ENCODE measurements around the gene ADGRD1.

Gene ADGRD1

DNA sequence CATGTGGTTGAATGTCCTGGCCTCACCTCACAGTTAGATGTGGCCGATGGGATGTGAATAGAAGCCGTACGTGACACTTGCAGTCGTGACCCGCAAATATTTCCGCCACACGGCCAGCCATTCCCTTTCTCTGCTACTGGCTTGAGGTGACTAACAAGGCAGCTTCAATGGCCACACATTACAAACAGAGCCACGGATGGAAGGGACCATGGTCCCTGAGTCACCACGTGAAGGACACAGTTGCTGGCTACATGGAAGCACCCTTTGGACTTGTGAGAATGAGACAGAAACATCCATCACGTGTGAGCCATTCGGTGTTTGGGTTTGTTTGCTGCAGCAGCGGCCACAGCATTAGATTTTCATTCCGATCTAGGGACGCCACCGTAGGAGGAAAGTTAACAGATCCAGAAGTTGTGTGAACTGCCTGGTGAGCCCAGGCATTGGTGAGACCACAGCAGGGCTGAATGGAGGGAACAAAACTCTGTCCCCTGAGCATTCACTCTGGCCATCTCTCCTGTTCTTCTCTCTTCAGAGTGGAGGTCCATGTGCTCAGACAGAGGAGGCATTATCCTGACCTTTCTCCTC, 33.5 kb upstream of the ADGRD1 start:
- TF ChIP-seq POLR2AphosphoS5 (IDR thresholded peaks at IDR 0.05; ENCODE audit: low read depth, low read length) (no peak), PAX5 (IDR thresholded peaks at IDR 0.05; ENCODE audit: insufficient read depth, low read length, severe bottlenecking) (no peak), POU2F2 (IDR thresholded peaks at IDR 0.05; ENCODE audit: low read depth, low read length) (no peak), SPI1 (IDR thresholded peaks at IDR 0.05; ENCODE audit: low read depth, low read length) (no peak), TAF1 (IDR thresholded peaks at IDR 0.05; ENCODE audit: low read depth, low read length) (no peak), POLR2A (IDR thresholded peaks at IDR 0.05; ENCODE audit: low read depth, low read length) (no peak)
- DNase-seq (ENCODE audit: insufficient read length, low spot score) (no peak), FAIRE-seq (no peak)

- no peak for TF ChIP-seq SPI1 (IDR thresholded peaks at IDR 0.05; ENCODE audit: low read depth, low read length)
- no peak for TF ChIP-seq POU2F2 (IDR thresholded peaks at IDR 0.05; ENCODE audit: low read depth, low read length)
- TF ChIP-seq TAF1 (IDR thresholded peaks at IDR 0.05; ENCODE audit: low read depth, low read length) = no peak
- DNase-seq (ENCODE audit: insufficient read length, low spot score) (no peak), FAIRE-seq (no peak)
Observed at GRCh38 chr12:130920723-130921381, 32.9 kb upstream of the ADGRD1 start.

DNA sequence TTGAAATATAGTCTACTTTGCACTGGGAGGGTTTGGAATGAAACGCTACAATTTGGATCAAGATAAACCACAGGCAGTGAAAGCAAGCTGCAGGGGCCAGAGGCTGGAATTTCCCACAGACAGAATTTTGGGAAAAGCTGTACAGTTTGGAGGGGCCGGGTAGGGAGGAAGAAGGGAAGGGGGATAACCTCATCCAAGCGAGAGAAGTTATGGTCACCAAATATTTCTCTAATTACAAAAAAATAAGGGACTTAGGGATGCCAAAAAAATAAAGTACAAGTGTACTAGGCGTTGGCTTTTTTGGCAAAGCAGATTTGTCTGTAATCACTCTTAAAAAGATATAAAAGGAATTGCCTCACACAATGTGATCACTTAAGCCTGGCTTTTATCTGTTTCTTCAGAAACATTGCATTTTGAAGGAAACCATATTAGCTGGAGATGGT, 31.2 kb upstream of the ADGRD1 start:
- FAIRE-seq (no peak), DNase-seq (ENCODE audit: insufficient read length, low spot score) (no peak)
- no peak for TF ChIP-seq PAX5 (IDR thresholded peaks at IDR 0.05; ENCODE audit: insufficient read depth, low read length, severe bottlenecking)

DNA sequence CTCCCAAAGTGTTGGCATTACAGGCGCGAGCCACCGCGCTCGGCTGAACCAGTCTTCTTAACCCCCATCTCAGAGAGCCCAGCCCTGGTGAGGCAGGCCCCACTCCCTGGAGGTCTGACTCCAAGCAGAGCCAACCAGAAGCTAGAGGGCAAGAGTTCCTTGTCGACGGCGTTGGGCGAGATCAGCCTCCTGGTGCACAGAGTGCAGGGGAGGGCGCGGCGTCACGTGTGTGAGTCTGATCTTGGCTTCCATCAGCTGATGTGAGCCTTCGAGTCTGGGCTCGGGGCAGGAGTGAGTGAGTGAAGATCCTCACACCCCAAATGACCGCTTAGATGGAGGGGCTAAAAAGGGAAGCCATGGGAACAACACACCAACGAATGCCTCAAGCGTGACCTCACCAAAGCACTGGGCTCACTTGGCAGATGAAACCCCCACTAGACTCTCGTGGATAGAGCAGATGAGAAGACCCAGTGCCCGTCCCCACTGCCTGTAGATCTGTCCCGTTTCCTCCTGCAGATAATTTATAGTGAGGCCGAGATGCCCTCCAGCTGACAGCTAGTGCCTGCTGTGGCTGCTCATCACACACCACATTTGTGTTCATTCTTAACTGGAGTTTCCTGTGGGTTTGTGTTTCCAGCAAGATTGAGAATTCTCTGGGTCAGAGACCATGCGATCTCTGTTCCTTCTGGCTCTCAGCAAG, 28.6 kb upstream of the ADGRD1 start:
- DNase-seq (ENCODE audit: insufficient read length, low spot score) (no peak), FAIRE-seq (no peak)
- TF ChIP-seq POLR2A (IDR thresholded peaks at IDR 0.05; ENCODE audit: low read depth, low read length) (no peak), TAF1 (IDR thresholded peaks at IDR 0.05; ENCODE audit: low read depth, low read length) (no peak), SPI1 (IDR thresholded peaks at IDR 0.05; ENCODE audit: low read depth, low read length) (no peak), PAX5 (IDR thresholded peaks at IDR 0.05; ENCODE audit: insufficient read depth, low read length, severe bottlenecking) (no peak), POLR2AphosphoS5 (IDR thresholded peaks at IDR 0.05; ENCODE audit: low read depth, low read length) (no peak), POU2F2 (IDR thresholded peaks at IDR 0.05; ENCODE audit: low read depth, low read length) (no peak)

- DNase-seq (ENCODE audit: insufficient read length, low spot score) (no peak), FAIRE-seq (no peak)
- TF ChIP-seq POLR2A (IDR thresholded peaks at IDR 0.05; ENCODE audit: low read depth, low read length) (no peak), SPI1 (IDR thresholded peaks at IDR 0.05; ENCODE audit: low read depth, low read length) (no peak), PAX5 (IDR thresholded peaks at IDR 0.05; ENCODE audit: insufficient read depth, low read length, severe bottlenecking) (no peak), TAF1 (IDR thresholded peaks at IDR 0.05; ENCODE audit: low read depth, low read length) (no peak), POLR2AphosphoS5 (IDR thresholded peaks at IDR 0.05; ENCODE audit: low read depth, low read length) (no peak), POU2F2 (IDR thresholded peaks at IDR 0.05; ENCODE audit: low read depth, low read length) (no peak)
Observed at GRCh38 chr12:130925666-130926015, 28.1 kb upstream of the ADGRD1 start.

GRCh38 chr12:130929363-130929762, 24.3 kb upstream of the ADGRD1 start:
- DNase-seq (ENCODE audit: insufficient read length, low spot score) = no peak
- TF ChIP-seq POU2F2 (IDR thresholded peaks at IDR 0.05; ENCODE audit: low read depth, low read length) (no peak), POLR2A (IDR thresholded peaks at IDR 0.05; ENCODE audit: low read depth, low read length) (no peak), PAX5 (IDR thresholded peaks at IDR 0.05; ENCODE audit: insufficient read depth, low read length, severe bottlenecking) (no peak), SPI1 (IDR thresholded peaks at IDR 0.05; ENCODE audit: low read depth, low read length) (no peak), POLR2AphosphoS5 (IDR thresholded peaks at IDR 0.05; ENCODE audit: low read depth, low read length) (no peak), TAF1 (IDR thresholded peaks at IDR 0.05; ENCODE audit: low read depth, low read length) (no peak)
- no peak for FAIRE-seq

DNA sequence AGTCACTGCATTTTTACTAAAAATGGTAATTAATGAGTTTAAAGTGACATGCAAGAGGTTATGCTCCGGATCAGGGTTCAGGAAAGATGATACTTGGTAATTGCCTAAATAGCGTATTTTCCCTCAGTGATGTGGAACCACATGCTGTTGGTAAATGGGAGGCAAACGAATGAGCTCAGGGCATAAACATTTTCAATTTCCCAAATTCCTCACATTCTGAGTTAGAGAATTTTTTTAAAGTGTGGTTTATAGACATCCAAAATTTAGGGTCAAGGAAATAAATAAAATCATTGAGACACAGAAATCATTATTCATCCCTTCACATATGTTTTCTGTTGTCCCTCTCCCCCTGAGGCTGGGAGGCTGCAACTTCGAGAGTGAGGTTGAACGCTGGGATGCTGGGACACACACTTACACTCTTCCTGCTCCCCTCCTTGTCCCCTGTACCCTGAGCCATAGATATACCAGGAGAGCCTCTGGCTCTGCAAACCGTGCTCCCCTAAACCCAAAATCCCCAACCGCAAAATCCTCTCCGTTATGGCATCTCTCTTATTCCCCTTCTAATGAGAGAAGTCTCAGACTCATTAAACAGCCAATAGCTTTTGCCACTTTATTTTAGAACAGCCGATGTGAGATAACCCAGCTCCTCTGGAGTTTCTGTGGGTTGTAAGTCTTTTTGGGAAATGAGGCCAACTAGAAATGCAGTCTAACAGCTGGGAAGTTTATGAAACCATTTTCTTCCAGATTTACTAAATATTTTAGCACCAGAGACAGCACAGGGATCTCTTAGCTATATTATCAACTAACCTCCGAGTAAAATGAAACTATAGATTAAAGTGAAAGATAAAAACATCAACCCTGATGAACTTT, 21.4 kb upstream of the ADGRD1 start:
- TF ChIP-seq POU2F2 (IDR thresholded peaks at IDR 0.05; ENCODE audit: low read depth, low read length) (no peak), POLR2A (IDR thresholded peaks at IDR 0.05; ENCODE audit: low read depth, low read length) (no peak), SPI1 (IDR thresholded peaks at IDR 0.05; ENCODE audit: low read depth, low read length) (no peak), PAX5 (IDR thresholded peaks at IDR 0.05; ENCODE audit: insufficient read depth, low read length, severe bottlenecking) (no peak), TAF1 (IDR thresholded peaks at IDR 0.05; ENCODE audit: low read depth, low read length) (no peak), POLR2AphosphoS5 (IDR thresholded peaks at IDR 0.05; ENCODE audit: low read depth, low read length) (no peak)
- DNase-seq (ENCODE audit: insufficient read length, low spot score) = no peak
- FAIRE-seq = no peak

GRCh38 chr12:130933269-130933995, 20.3 kb upstream of the ADGRD1 start:
- TF ChIP-seq POU2F2 (IDR thresholded peaks at IDR 0.05; ENCODE audit: low read depth, low read length) = no peak
- TF ChIP-seq POLR2A (IDR thresholded peaks at IDR 0.05; ENCODE audit: low read depth, low read length) = no peak
- no peak for TF ChIP-seq SPI1 (IDR thresholded peaks at IDR 0.05; ENCODE audit: low read depth, low read length)
- TF ChIP-seq TAF1 (IDR thresholded peaks at IDR 0.05; ENCODE audit: low read depth, low read length) = no peak
- TF ChIP-seq PAX5 (IDR thresholded peaks at IDR 0.05; ENCODE audit: insufficient read depth, low read length, severe bottlenecking) = no peak
- no peak for TF ChIP-seq POLR2AphosphoS5 (IDR thresholded peaks at IDR 0.05; ENCODE audit: low read depth, low read length)
- FAIRE-seq = no peak
- DNase-seq (ENCODE audit: insufficient read length, low spot score) = no peak

GRCh38 chr12:130934753-130935152, 19.0 kb upstream of the ADGRD1 start:
- DNase-seq (ENCODE audit: insufficient read length, low spot score) = no peak
- TF ChIP-seq POU2F2 (IDR thresholded peaks at IDR 0.05; ENCODE audit: low read depth, low read length) (no peak), SPI1 (IDR thresholded peaks at IDR 0.05; ENCODE audit: low read depth, low read length) (no peak), TAF1 (IDR thresholded peaks at IDR 0.05; ENCODE audit: low read depth, low read length) (no peak), POLR2AphosphoS5 (IDR thresholded peaks at IDR 0.05; ENCODE audit: low read depth, low read length) (no peak), PAX5 (IDR thresholded peaks at IDR 0.05; ENCODE audit: insufficient read depth, low read length, severe bottlenecking) (no peak), POLR2A (IDR thresholded peaks at IDR 0.05; ENCODE audit: low read depth, low read length) (no peak)

More at GRCh38 chr12:130934753-130935152, 19.0 kb upstream of the ADGRD1 start:
- no peak for FAIRE-seq
